Gastroesophageal sphincter (tissue), 3 donors: ENCODE data around the gene IL16.

Source experiments
- EP300 ChIP-seq: sonication (generic); formaldehyde crosslinking; IDR thresholded peaks from one replicate; pipeline ENCODE4 v1.6.1; 2017; ENCODE audit warnings: antibody characterized with exemption, mild to moderate bottlenecking
- POLR2A ChIP-seq, 2 donors: fragments of 450-650 bp; IDR thresholded peaks; one replicate each; pipeline ENCODE4 v1.6.1; 2017; ENCODE audit warnings: antibody characterized with exemption in 2 of 2, mild to moderate bottlenecking in 2 of 2, moderate library complexity in 1 of 2
- POLR2AphosphoS5 ChIP-seq: sonication (generic); formaldehyde crosslinking; IDR thresholded peaks from one replicate; pipeline ENCODE4 v1.6.1; 2017; ENCODE audit warnings: antibody characterized with exemption
- TF ChIP-seq, protein P1 (sequence below), 4 experiments: fragments of 200-600 bp in 2 of 4; fragments of 450-650 bp in 2 of 4; sonication (generic) in 1 of 4; IDR thresholded peaks; one replicate each; pipeline ENCODE4 v1.5.1; 2017 to 2019; ENCODE audit warnings: antibody characterized with exemption in 4 of 4, mild to moderate bottlenecking in 2 of 4, moderate library complexity in 2 of 4

DNA sequence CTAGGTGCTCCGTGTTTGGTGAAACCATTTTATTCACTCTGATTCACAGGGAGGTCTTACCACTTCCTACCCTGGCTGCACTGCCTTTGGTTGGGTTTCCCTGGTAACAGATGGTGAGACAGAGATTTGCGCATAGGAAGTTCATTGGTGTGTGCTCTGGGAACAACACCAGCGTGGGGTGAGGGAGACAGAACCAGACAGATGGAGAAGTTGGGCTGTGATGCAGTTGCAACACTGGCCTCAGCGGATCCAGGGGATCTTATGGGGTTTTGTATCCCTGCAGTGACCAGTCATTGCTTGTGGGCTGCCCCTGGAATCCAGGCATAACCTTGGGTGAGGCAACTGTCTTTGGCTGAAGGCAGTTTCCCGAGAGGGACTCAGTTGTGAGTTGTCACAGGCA lies 12.5 kb upstream of the IL16 start:
- TF ChIP-seq POLR2AphosphoS5 (peak; percentile 12), EP300 (no peak), POLR2A (IDR thresholded peaks at IDR 0.05) (peak; percentile 16 to 17)
- TF ChIP-seq, protein P1, sequence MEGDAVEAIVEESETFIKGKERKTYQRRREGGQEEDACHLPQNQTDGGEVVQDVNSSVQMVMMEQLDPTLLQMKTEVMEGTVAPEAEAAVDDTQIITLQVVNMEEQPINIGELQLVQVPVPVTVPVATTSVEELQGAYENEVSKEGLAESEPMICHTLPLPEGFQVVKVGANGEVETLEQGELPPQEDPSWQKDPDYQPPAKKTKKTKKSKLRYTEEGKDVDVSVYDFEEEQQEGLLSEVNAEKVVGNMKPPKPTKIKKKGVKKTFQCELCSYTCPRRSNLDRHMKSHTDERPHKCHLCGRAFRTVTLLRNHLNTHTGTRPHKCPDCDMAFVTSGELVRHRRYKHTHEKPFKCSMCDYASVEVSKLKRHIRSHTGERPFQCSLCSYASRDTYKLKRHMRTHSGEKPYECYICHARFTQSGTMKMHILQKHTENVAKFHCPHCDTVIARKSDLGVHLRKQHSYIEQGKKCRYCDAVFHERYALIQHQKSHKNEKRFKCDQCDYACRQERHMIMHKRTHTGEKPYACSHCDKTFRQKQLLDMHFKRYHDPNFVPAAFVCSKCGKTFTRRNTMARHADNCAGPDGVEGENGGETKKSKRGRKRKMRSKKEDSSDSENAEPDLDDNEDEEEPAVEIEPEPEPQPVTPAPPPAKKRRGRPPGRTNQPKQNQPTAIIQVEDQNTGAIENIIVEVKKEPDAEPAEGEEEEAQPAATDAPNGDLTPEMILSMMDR (IDR thresholded peaks at IDR 0.05) = no peak
